ENCODE results near the gene TIGD3.

DNA sequence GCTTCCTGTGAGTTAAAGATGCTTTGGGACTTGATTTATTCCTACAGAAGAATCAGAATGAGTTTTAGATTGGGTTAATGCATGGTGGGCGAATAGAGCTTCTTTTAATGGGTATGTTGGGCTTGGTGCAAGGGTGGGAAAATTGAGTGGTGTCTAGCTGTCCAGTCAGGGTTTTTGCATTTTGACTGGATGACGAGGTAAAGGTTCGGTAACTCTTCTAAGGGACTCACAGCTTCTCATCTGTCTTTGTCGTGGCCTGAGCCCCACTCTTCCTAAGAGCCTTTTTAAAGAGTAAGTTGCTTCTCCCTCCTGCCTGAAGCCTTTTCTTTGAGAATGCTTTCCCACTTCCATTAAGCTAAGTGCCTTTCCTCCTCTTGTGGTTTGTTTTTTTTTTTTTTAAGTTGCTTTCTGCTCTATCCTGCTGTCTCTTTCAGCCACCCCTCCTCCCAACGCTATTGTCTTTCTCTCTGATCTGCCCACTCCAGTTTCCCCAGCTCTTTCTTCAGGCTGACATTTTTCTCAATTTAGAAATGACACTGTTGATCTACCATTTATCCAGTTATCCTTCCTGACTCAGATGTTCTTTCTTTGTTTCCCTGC lies 19.8 kb upstream of the TIGD3 start:
- TF ChIP-seq HDAC2 (IDR thresholded peaks at IDR 0.05; ENCODE audit: borderline replicate concordance in 1 of 2, low read depth in 2 of 2, low read length in 2 of 2) (no peak), GABPA (IDR thresholded peaks at IDR 0.05; ENCODE audit: borderline replicate concordance, insufficient read depth, low read length) (no peak), KDM5A (IDR thresholded peaks at IDR 0.05; ENCODE audit: low read length) (no peak), TAF1 (IDR thresholded peaks at IDR 0.05; ENCODE audit: low read depth, low read length) (no peak), CREB1 (IDR thresholded peaks at IDR 0.05) (no peak)
- TF ChIP-seq, protein P1, sequence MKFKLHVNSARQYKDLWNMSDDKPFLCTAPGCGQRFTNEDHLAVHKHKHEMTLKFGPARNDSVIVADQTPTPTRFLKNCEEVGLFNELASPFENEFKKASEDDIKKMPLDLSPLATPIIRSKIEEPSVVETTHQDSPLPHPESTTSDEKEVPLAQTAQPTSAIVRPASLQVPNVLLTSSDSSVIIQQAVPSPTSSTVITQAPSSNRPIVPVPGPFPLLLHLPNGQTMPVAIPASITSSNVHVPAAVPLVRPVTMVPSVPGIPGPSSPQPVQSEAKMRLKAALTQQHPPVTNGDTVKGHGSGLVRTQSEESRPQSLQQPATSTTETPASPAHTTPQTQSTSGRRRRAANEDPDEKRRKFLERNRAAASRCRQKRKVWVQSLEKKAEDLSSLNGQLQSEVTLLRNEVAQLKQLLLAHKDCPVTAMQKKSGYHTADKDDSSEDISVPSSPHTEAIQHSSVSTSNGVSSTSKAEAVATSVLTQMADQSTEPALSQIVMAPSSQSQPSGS (IDR thresholded peaks at IDR 0.05; ENCODE audit: low read length): no peak
- TF ChIP-seq, protein P2, sequence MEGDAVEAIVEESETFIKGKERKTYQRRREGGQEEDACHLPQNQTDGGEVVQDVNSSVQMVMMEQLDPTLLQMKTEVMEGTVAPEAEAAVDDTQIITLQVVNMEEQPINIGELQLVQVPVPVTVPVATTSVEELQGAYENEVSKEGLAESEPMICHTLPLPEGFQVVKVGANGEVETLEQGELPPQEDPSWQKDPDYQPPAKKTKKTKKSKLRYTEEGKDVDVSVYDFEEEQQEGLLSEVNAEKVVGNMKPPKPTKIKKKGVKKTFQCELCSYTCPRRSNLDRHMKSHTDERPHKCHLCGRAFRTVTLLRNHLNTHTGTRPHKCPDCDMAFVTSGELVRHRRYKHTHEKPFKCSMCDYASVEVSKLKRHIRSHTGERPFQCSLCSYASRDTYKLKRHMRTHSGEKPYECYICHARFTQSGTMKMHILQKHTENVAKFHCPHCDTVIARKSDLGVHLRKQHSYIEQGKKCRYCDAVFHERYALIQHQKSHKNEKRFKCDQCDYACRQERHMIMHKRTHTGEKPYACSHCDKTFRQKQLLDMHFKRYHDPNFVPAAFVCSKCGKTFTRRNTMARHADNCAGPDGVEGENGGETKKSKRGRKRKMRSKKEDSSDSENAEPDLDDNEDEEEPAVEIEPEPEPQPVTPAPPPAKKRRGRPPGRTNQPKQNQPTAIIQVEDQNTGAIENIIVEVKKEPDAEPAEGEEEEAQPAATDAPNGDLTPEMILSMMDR (IDR thresholded peaks at IDR 0.05; ENCODE audit: control extremely low read depth in 1 of 3, insufficient read depth in 1 of 3, low read depth in 1 of 3, low read length in 3 of 3): no peak

Data from H1 (cell line).